ENCODE measurements around the gene PHF3. TPM values are rescaled to one million over a fixed set of nuclear protein-coding genes. Genes with fewer than 3 reads are reported as not detected.

Gene PHF3
- total RNA-seq, 2 donors from 2014 or later, result 68.2 to 72.5 TPM

DNA sequence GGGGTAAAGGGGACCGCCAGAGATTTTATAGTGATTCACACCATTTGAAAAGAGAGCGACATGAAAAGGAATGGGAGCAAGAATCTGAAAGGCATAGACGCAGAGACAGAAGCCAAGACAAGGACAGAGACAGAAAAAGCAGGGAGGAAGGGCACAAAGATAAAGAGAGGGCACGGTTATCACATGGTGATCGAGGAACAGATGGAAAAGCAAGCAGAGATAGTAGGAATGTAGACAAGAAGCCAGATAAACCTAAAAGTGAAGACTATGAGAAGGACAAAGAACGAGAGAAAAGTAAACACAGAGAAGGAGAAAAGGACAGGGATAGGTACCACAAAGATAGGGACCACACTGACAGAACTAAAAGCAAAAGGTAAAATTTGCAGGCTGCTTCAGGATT, 77.7 kb downstream of the PHF3 start:
- no peak for TF ChIP-seq CTCF (conservative IDR thresholded peaks at IDR 0.05)
- 88 to 91% methylated on average over 6 of the region's 6 CpGs for WGBS, 2 experiments (ENCODE audit: insufficient coverage in 1 of 2, insufficient read length in 1 of 2)
- Mint-ChIP-seq H3K27me3 (ENCODE audit: insufficient read depth) (no peaks in the 10 kb centered on the region), H3K27ac (no peak overlapping the region), H3K4me1 (peaks cover 8% of the 10 kb centered on the region), H3K36me3 (ENCODE audit: low read depth) (peaks cover 41% of the 10 kb centered on the region), H3K9me3 (no peaks in the 10 kb centered on the region), H3K4me3 (no peak overlapping the region)
- no peaks in the 10 kb centered on the region for H3K4me1 ChIP-seq (ENCODE audit: control insufficient read depth, insufficient read depth, low read length)
- no peak for DNase-seq
- H3K36me3 ChIP-seq (ENCODE audit: control insufficient read depth, insufficient read depth, low read length), result peaks cover 63% of the 10 kb centered on the region
- no peak overlapping the region for H3K9ac ChIP-seq (ENCODE audit: extremely low read depth, low read length, poor library complexity, severe bottlenecking)
- no peaks in the 10 kb centered on the region for H3K27me3 ChIP-seq (ENCODE audit: control insufficient read depth, insufficient read depth, low read length, poor library complexity, severe bottlenecking)
- no peak overlapping the region for H3K27ac ChIP-seq (ENCODE audit: low read depth, low read length)
- no peaks in the 10 kb centered on the region for H3K9me3 ChIP-seq (ENCODE audit: control insufficient read depth, low read length)
- no peak overlapping the region for H3K4me3 ChIP-seq (ENCODE audit: low read length)

GRCh38 chr6:63714091-63714490, 78.5 kb downstream of the PHF3 start:
- no peaks in the 10 kb centered on the region for H3K27me3 Mint-ChIP-seq (ENCODE audit: insufficient read depth)
- H3K9me3 Mint-ChIP-seq, result no peaks in the 10 kb centered on the region

GRCh38 chr6:63716169-63716568, 80.6 kb downstream of the PHF3 start:
- peaks cover 8% of the 10 kb centered on the region for H3K4me1 Mint-ChIP-seq
- TF ChIP-seq CTCF (conservative IDR thresholded peaks at IDR 0.05), result no peak
- no peak overlapping the region for H3K4me3 ChIP-seq (ENCODE audit: low read length)
- no peaks in the 10 kb centered on the region for H3K9me3 Mint-ChIP-seq
- H3K9me3 ChIP-seq (ENCODE audit: control insufficient read depth, low read length), result no peaks in the 10 kb centered on the region
- no peak overlapping the region for H3K4me3 Mint-ChIP-seq
- H3K9ac ChIP-seq (ENCODE audit: extremely low read depth, low read length, poor library complexity, severe bottlenecking), result no peak overlapping the region
- WGBS, 2 experiments (ENCODE audit: insufficient coverage in 1 of 2, insufficient read length in 1 of 2), result 95% methylated on average over 2 of the region's 2 CpGs; no CpG with 5 or more reads in 1 of the 2 experiments
- H3K4me1 ChIP-seq (ENCODE audit: control insufficient read depth, insufficient read depth, low read length), result no peaks in the 10 kb centered on the region
- H3K27ac Mint-ChIP-seq, result no peak overlapping the region
- no peaks in the 10 kb centered on the region for H3K27me3 Mint-ChIP-seq (ENCODE audit: insufficient read depth)
- no peak for DNase-seq
- H3K36me3 Mint-ChIP-seq (ENCODE audit: low read depth), result peaks cover 24% of the 10 kb centered on the region
- H3K27ac ChIP-seq (ENCODE audit: low read depth, low read length), result no peak overlapping the region
- H3K27me3 ChIP-seq (ENCODE audit: control insufficient read depth, insufficient read depth, low read length, poor library complexity, severe bottlenecking), result no peaks in the 10 kb centered on the region
- peaks cover 36% of the 10 kb centered on the region for H3K36me3 ChIP-seq (ENCODE audit: control insufficient read depth, insufficient read depth, low read length)

More at GRCh38 chr6:63714091-63714490, 78.5 kb downstream of the PHF3 start:
- Mint-ChIP-seq H3K27ac (no peak overlapping the region), H3K4me1 (peaks cover 8% of the 10 kb centered on the region), H3K4me3 (no peak overlapping the region), H3K36me3 (ENCODE audit: low read depth) (peaks cover 40% of the 10 kb centered on the region)
- H3K4me3 ChIP-seq (ENCODE audit: low read length), result no peak overlapping the region
- H3K9ac ChIP-seq (ENCODE audit: extremely low read depth, low read length, poor library complexity, severe bottlenecking), result no peak overlapping the region
- no peak for TF ChIP-seq CTCF (conservative IDR thresholded peaks at IDR 0.05)
- H3K9me3 ChIP-seq (ENCODE audit: control insufficient read depth, low read length), result no peaks in the 10 kb centered on the region
- no peak overlapping the region for H3K27ac ChIP-seq (ENCODE audit: low read depth, low read length)
- no peaks in the 10 kb centered on the region for H3K27me3 ChIP-seq (ENCODE audit: control insufficient read depth, insufficient read depth, low read length, poor library complexity, severe bottlenecking)
- DNase-seq, result no peak
- peaks cover 57% of the 10 kb centered on the region for H3K36me3 ChIP-seq (ENCODE audit: control insufficient read depth, insufficient read depth, low read length)
- H3K4me1 ChIP-seq (ENCODE audit: control insufficient read depth, insufficient read depth, low read length), result no peaks in the 10 kb centered on the region
